GM18861 (cell line): ENCODE results near the gene IDUA.
"Not testable (repeated sequence)": the region's sequence is repeated elsewhere in the genome, so short reads cannot be mapped to it uniquely, and the experiment has no call there.

Experiments used
- ATAC-seq: cut with Tn5 transposase; IDR thresholded peaks from one replicate; pipeline ENCODE4 v1.9.1; 2021; ENCODE audit not compliant: unreplicated experiment

Gene IDUA

GRCh38 chr4:999240-999863, 12.5 kb downstream of the IDUA start:
- ATAC-seq = not testable (repeated sequence)

- no peak for ATAC-seq
Measured at GRCh38 chr4:999882-1000425, 13.1 kb downstream of the IDUA start.

- no peak for ATAC-seq
Measured at GRCh38 chr4:1000686-1001260, 13.9 kb downstream of the IDUA start.

DNA sequence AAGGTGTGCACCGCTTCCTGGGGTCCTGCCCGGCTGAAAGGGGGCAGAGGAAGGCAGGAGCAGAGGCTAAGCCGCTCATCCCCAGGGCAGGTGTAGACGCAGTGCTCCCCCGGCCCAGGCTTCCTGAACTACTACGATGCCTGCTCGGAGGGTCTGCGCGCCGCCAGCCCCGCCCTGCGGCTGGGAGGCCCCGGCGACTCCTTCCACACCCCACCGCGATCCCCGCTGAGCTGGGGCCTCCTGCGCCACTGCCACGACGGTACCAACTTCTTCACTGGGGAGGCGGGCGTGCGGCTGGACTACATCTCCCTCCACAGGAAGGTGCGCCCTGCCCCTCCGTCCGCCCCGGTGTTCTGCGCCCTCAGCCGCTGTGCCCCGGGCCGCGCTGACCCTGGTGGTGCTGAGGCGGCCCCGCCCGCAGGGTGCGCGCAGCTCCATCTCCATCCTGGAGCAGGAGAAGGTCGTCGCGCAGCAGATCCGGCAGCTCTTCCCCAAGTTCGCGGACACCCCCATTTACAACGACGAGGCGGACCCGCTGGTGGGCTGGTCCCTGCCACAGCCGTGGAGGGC, 14.8 kb downstream of the IDUA start:
- ATAC-seq = no peak

- ATAC-seq = no peak
Measured at GRCh38 chr4:1002131-1002630, 15.3 kb downstream of the IDUA start.

DNA sequence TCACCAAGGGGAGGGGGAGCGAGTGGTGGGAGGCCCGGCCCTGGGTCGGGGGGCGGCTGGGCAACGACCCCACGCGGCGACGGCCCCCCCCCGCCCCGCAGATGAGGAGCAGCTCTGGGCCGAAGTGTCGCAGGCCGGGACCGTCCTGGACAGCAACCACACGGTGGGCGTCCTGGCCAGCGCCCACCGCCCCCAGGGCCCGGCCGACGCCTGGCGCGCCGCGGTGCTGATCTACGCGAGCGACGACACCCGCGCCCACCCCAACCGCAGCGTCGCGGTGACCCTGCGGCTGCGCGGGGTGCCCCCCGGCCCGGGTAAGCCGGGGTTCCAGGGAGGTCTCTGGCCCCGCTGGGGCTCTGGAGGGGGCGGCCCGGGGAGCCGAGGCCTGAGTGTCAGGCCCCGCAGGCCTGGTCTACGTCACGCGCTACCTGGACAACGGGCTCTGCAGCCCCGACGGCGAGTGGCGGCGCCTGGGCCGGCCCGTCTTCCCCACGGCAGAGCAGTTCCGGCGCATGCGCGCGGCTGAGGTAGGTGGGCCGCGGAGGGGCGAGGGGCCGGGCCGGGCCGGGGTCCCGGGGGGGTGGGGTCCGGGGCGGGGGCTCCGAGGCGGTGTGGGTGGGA, 15.9 kb downstream of the IDUA start:
- ATAC-seq = no peak

DNA sequence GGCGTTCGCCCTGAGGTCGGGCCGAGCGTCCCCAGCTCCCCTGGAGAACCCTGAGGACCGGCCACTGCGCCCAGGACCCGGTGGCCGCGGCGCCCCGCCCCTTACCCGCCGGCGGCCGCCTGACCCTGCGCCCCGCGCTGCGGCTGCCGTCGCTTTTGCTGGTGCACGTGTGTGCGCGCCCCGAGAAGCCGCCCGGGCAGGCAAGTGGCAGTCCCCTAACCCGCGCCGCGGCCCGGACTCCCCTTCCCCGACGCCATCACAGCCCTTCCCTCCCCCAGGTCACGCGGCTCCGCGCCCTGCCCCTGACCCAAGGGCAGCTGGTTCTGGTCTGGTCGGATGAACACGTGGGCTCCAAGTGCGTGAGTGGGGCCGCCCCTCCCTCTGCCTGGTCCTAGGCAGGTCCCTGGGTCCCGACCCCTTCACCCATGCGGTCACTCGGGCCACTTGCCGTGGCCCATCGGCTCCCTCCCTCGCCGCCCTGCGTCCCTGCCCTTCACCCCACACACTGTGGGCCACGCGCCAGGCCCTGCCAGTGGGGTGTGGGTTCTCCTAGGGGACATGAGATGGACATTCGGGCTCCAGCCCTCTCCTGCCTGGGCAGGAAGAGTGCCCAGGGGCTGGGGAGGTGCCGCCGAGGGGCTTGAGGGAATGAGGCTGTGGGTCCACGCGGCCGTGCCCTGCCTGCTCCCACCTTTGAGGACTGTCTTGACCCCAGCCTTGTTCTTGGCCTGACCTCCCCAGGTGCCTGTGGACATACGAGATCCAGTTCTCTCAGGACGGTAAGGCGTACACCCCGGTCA, 16.6 kb downstream of the IDUA start:
- no peak for ATAC-seq

DNA sequence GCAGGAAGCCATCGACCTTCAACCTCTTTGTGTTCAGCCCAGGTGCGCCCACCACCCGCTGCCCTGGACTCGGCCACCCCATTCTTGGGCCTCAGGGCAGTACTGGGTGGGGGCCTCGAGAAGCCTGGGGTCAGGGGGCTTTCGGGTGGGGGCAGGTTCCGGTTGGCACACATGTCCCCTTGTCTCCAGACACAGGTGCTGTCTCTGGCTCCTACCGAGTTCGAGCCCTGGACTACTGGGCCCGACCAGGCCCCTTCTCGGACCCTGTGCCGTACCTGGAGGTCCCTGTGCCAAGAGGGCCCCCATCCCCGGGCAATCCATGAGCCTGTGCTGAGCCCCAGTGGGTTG, 17.2 kb downstream of the IDUA start:
- no peak for ATAC-seq

GRCh38 chr4:1004557-1005485, 18.0 kb downstream of the IDUA start:
- no peak for ATAC-seq

- no peak for ATAC-seq
Measured at GRCh38 chr4:1006856-1007255, 20.0 kb downstream of the IDUA start.

GRCh38 chr4:1008840-1009541, 22.1 kb downstream of the IDUA start:
- no peak for ATAC-seq

DNA sequence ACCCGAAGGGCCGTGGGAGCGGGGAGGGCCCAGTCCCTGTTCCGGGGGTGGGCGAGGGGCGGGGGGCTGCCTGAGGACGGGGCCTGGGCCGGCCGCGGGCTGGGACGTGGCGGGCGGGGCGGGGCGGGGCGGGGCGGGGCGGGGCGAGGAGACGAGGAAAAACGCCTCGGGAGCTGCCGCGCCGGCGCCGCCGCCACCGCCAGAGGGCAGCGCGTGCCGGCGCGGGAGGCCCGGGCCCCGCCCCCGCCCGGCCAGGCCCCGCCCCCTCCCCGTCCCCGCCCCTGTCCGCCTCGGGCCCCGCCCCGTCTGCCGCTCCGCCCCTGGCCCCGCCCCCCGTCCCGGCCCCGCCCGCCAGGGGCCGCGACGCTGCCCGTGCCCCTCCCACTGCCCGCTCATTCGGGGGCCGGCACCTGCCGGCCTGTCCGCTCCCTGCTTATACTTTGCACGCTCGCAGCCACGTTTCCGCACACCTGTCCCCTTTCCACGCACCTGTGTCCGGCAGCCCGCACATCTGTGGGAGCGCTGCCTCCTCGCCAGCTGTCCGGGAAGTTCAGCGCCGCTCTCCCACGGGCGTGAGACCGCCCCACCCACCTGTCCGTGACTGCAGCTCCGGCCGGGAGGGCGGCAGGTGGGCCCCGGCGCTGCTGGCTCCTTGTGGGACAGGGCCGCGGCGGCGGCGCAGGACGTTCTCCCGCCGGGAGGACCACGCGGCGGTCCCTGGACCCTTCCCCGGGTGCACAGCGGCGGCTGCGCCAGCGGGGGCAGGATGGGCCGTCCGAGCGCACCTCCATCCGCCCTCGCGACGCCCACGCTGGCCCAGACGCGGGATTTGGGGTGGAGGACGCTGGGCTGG, 22.9 kb downstream of the IDUA start:
- ATAC-seq = no peak

DNA sequence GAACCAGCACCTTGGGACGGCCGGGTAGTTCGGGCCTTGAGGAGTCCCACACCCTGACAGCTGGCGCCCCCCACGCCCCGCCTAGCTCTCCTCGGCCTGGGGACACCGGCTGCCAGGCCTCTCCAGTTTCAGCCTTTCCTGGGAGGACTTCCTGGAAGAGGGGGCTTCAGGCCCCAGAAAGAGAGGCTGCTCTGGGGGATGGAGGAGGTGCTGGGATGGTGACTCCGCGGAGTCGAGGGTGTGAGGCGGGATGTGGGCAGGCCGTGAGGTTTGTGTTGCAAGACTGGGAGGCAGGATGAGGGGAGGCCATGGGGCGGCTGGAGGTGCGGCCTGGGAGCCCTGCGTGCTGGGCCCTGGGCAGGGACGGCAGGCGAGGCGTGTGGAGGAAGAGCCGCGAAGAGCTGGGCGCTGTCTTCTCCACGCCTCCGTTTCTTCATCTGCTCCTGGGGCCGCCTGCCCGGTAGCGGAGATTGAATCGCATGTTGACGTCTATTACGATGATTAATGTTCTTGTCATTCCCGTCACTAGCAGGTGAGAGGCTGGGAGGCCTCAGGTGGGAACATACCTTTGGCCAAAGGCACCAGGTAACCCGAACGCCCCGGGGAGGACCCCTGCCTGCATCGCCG, 23.7 kb downstream of the IDUA start:
- ATAC-seq = no peak

GRCh38 chr4:1011022-1011665, 24.3 kb downstream of the IDUA start, which contains the start of gene FGFRL1:
Gene FGFRL1 (plus strand): TSS chr4:1011626. CDS start chr4:1012486, 860 bp downstream.
- no peak for ATAC-seq

- ATAC-seq = no peak
Measured at GRCh38 chr4:1011666-1012033, 24.8 kb downstream of the IDUA start.

GRCh38 chr4:1012034-1012739, 25.3 kb downstream of the IDUA start:
- ATAC-seq = no peak
